ENCODE measurements around the gene SORCS1.

- no peak for TF ChIP-seq YY1 (IDR thresholded peaks at IDR 0.05)
- TF ChIP-seq, protein P1, sequence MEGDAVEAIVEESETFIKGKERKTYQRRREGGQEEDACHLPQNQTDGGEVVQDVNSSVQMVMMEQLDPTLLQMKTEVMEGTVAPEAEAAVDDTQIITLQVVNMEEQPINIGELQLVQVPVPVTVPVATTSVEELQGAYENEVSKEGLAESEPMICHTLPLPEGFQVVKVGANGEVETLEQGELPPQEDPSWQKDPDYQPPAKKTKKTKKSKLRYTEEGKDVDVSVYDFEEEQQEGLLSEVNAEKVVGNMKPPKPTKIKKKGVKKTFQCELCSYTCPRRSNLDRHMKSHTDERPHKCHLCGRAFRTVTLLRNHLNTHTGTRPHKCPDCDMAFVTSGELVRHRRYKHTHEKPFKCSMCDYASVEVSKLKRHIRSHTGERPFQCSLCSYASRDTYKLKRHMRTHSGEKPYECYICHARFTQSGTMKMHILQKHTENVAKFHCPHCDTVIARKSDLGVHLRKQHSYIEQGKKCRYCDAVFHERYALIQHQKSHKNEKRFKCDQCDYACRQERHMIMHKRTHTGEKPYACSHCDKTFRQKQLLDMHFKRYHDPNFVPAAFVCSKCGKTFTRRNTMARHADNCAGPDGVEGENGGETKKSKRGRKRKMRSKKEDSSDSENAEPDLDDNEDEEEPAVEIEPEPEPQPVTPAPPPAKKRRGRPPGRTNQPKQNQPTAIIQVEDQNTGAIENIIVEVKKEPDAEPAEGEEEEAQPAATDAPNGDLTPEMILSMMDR (IDR thresholded peaks at IDR 0.05; ENCODE audit: low read depth, low read length, missing input control) = no peak
- TF ChIP-seq MAX (IDR thresholded peaks at IDR 0.05) = no peak
- no peak for TF ChIP-seq HNF4G (IDR thresholded peaks at IDR 0.05)
- TF ChIP-seq TAF1 (conservative IDR thresholded peaks at IDR 0.05) = no peak
- TF ChIP-seq GABPA (IDR thresholded peaks at IDR 0.05 in 1 of 2, conservative IDR thresholded peaks at IDR 0.05 in 1 of 2) = no peak
- TF ChIP-seq, protein P2, sequence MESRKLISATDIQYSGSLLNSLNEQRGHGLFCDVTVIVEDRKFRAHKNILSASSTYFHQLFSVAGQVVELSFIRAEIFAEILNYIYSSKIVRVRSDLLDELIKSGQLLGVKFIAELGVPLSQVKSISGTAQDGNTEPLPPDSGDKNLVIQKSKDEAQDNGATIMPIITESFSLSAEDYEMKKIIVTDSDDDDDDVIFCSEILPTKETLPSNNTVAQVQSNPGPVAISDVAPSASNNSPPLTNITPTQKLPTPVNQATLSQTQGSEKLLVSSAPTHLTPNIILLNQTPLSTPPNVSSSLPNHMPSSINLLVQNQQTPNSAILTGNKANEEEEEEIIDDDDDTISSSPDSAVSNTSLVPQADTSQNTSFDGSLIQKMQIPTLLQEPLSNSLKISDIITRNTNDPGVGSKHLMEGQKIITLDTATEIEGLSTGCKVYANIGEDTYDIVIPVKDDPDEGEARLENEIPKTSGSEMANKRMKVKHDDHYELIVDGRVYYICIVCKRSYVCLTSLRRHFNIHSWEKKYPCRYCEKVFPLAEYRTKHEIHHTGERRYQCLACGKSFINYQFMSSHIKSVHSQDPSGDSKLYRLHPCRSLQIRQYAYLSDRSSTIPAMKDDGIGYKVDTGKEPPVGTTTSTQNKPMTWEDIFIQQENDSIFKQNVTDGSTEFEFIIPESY (IDR thresholded peaks at IDR 0.05) = no peak
Observed at GRCh38 chr10:107152087-107152486, 12.4 kb downstream of the SORCS1 start.
